ENCODE data around the gene SLC30A3.

SLC30A3 gene

GRCh38 chr2:27261241-27261925, 1.5 kb downstream of the SLC30A3 start:
- DNase-seq (ENCODE audit: low spot score) = no peak

GRCh38 chr2:27258051-27258450, 4.8 kb downstream of the SLC30A3 start:
- DNase-seq (ENCODE audit: low spot score) = no peak

GRCh38 chr2:27256855-27257454, 5.9 kb downstream of the SLC30A3 start:
- DNase-seq (ENCODE audit: low spot score) = no peak

- DNase-seq (ENCODE audit: low spot score) = no peak
Measured at GRCh38 chr2:27255660-27256059, 7.2 kb downstream of the SLC30A3 start.

GRCh38 chr2:27255187-27255586, 7.7 kb downstream of the SLC30A3 start:
- DNase-seq (ENCODE audit: low spot score) = no peak

- DNase-seq (ENCODE audit: low spot score) = no peak
Measured at GRCh38 chr2:27251766-27252165, 11.1 kb downstream of the SLC30A3 start.

- no peak for DNase-seq (ENCODE audit: low spot score)
Measured at GRCh38 chr2:27250652-27251379, 12.0 kb downstream of the SLC30A3 start.

GRCh38 chr2:27249891-27250651, 12.8 kb downstream of the SLC30A3 start:
- peak; percentile 46 for DNase-seq (ENCODE audit: low spot score)

- no peak for DNase-seq (ENCODE audit: low spot score)
Measured at GRCh38 chr2:27249159-27249890, 13.5 kb downstream of the SLC30A3 start.

GRCh38 chr2:27247893-27248292, 15.0 kb downstream of the SLC30A3 start:
- DNase-seq (ENCODE audit: low spot score) = no peak

- no peak for DNase-seq (ENCODE audit: low spot score)
Measured at GRCh38 chr2:27245626-27246025, 17.2 kb downstream of the SLC30A3 start.

- no peak for DNase-seq (ENCODE audit: low spot score)
Measured at GRCh38 chr2:27245116-27245515, 17.7 kb downstream of the SLC30A3 start.

GRCh38 chr2:27243391-27244130, 19.3 kb downstream of the SLC30A3 start:
- DNase-seq (ENCODE audit: low spot score) = no peak

- DNase-seq (ENCODE audit: low spot score) = no peak
Measured at GRCh38 chr2:27242614-27242951, 20.3 kb downstream of the SLC30A3 start.

GRCh38 chr2:27241761-27242613, 20.9 kb downstream of the SLC30A3 start:
- no peak for DNase-seq (ENCODE audit: low spot score)

GRCh38 chr2:27240406-27240805, 22.4 kb downstream of the SLC30A3 start:
- no peak for DNase-seq (ENCODE audit: low spot score)

GRCh38 chr2:27238976-27239375, 23.9 kb downstream of the SLC30A3 start:
- no peak for DNase-seq (ENCODE audit: low spot score)

GRCh38 chr2:27237341-27237945, 25.4 kb downstream of the SLC30A3 start:
- DNase-seq (ENCODE audit: low spot score) = no peak

- no peak for DNase-seq (ENCODE audit: low spot score)
Measured at GRCh38 chr2:27236626-27237025, 26.2 kb downstream of the SLC30A3 start.

GRCh38 chr2:27236136-27236535, 26.7 kb downstream of the SLC30A3 start:
- no peak for DNase-seq (ENCODE audit: low spot score)
